Activated CD8-positive, alpha-beta memory T cell treated with anti-CD3 and anti-CD28 coated beads, Interleukin-2, amount 50 U/mL, for 1 hour (primary cell): ENCODE results near the gene FARS2.
"Not testable (repeated sequence)": the region's sequence is repeated elsewhere in the genome, so short reads cannot be mapped to it uniquely, and the experiment has no call there.

Source experiments
- DNase-seq: peaks from one replicate; pipeline ENCODE4 v3.0.0-alpha.2; 2020; ENCODE audit errors: extremely low read depth

FARS2 gene

GRCh38 chr6:5632348-5632935 is 371.1 kb downstream of the FARS2 start:
- no peak for DNase-seq

GRCh38 chr6:5634525-5634924 is 373.2 kb downstream of the FARS2 start:
- no peak for DNase-seq

GRCh38 chr6:5636210-5637030 is 375.1 kb downstream of the FARS2 start:
- DNase-seq = no peak

- DNase-seq = no peak
Measured at GRCh38 chr6:5637714-5638113, 376.4 kb downstream of the FARS2 start.

DNA sequence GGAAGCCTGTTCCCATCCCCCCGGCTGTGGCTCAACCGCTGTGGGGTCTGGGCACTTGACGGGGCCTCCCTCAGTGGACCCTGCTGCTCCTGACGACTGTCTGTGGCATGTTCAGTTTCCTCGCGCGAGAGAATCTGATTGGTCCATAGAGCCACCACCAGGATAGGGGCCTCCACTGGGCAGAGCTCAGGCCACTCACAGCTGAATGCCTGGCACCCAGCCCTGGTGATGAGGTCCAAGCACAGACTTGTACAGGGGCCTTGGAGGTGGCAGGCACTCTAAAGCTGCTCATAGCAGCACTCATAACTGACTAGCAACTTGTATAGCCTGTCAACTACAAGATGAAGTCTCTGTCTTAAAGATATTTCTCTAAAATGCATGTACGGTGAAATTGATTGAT is 377.4 kb downstream of the FARS2 start:
- no peak for DNase-seq

- no peak for DNase-seq
Measured at GRCh38 chr6:5639193-5639592, 377.9 kb downstream of the FARS2 start.

GRCh38 chr6:5640614-5641013 is 379.3 kb downstream of the FARS2 start:
- DNase-seq = no peak

DNA sequence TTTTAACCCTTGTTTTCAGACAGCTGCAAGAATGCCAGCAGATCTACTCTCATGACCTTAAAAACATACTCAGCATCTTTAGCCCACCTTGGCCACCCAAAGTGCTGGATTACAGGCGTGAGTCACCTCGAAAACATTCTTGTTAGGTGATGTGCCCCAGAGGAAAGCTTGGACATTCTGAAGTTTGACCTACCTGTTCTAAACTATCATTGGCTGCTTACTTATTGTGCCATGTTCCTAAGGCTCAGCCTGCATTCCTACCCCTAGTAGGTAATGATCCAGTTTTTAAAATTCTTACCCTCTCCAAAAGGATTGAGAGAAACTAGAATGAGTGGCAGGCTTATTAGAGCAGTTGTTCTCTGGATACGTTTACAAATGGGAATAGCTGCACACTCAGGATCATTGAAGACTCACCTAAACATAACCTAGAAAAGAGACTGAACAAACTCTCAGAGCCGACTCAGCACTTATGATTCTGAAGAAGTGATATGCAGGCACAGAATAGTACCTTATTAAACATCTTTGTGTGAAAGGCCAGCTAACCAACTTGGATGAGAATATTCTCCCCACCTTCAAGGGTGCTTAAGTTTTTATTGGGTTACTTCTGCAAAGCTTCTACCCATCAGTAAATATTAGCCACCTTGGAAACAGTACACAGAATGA is 383.3 kb downstream of the FARS2 start:
- no peak for DNase-seq

GRCh38 chr6:5645328-5646290 is 384.3 kb downstream of the FARS2 start:
- no peak for DNase-seq

- DNase-seq = no peak
Measured at GRCh38 chr6:5652406-5653137, 391.3 kb downstream of the FARS2 start.

DNA sequence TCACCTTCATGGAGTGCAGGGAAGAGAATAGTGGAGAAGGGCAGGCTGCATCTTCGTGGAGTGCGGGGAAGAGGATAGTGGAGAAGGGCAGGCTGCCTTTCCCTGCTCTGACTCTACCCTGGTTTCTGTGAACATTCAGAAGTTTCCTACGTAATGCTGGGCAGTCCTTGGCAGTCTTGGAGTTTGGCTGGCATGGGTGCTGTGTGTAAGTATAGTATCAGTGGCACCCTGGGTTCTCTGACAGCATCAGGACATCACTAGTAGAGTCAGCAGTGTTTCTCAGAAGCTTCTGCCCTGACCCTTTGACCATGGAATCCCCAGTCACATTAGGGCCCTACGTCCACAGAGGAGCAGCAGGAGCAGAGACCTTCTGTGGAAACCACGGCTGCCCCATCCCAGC is 392.5 kb downstream of the FARS2 start:
- no peak for DNase-seq

DNA sequence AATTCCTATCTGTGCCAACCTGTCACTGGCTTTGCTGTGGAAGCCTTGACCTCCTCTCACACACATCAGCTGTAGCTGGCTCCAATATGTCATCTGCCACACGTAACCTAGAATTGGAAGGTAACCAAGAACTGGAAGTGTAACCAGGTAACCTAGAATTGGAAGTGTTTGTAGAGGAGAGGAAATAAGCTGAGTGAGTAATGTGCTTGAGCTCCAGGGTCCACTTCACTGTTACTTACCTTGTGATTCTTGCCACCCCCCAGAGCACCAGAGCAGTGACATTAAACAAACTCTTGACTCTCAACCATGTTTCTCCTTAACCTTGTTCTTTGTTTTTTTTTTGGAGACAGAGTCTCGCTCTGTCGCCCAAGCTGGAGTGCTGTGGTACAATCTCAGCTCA is 394.9 kb downstream of the FARS2 start:
- DNase-seq = no peak

DNA sequence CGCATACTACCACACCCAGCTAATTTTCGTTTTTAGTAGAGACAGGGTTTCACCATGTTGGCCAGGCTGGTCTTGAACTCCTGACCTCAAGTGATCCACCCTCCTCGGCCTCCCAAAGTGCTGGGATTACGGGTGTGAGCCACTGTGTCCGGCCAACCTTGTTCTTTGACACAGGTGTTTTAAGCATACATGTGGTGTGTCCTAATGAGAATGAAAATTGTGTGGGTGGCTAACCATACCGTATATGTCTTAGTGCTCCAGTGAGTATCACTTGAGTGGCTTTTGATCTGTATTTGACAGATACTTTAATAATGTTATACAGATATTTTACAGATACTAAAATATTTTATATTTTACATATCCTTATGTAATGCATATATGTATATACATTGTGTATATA is 395.4 kb downstream of the FARS2 start:
- DNase-seq = not testable (repeated sequence)

GRCh38 chr6:5657684-5658430 is 396.5 kb downstream of the FARS2 start:
- DNase-seq = no peak

DNA sequence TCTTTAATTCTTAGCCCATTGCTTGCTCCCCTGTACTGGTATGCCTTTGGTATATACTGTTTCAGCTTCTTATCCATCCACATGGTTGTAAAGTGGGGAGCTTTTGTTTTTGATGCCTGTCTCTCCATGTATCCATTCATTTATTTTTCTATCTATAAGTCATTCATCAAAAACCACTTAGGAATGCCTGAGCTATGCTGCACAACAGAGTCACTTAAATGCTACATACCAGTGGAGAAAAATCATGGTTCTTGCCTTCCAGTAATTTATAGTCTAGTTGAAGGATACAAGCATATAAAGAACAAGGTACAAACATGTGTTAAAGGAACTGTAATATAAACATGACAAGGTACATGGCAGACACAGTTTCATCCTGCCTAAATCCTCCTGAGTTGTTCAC is 398.2 kb downstream of the FARS2 start:
- DNase-seq = no peak

- DNase-seq = no peak
Measured at GRCh38 chr6:5660772-5661171, 399.5 kb downstream of the FARS2 start.

DNA sequence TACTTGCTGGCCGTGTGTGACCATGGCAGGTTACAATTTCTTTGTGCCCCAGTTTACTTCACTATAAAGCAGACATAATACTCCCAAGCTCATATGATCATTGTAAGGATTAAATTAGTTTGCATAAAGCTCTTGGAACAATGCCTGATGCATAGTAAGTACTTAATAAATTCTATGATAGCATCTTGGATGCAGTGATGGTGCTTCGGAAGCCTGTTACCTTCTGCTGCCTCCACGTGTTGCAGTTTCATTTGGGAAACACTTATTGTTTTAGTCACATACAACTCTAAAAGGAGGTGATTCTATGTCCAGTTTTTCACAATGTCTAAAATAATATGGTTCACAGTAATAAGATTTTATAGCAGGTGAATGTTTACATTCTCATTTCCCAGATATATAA is 401.5 kb downstream of the FARS2 start:
- no peak for DNase-seq

- DNase-seq = no peak
Measured at GRCh38 chr6:5663259-5663658, 401.9 kb downstream of the FARS2 start.

- no peak for DNase-seq
Measured at GRCh38 chr6:5663739-5664138, 402.4 kb downstream of the FARS2 start.

GRCh38 chr6:5664149-5664548 is 402.8 kb downstream of the FARS2 start:
- DNase-seq = no peak
